DMS153 treated with DMSO at 0.1 percent for 48 hours (cell line): ENCODE data around the gene ZNF729.
"Not testable (repeated sequence)": the region's sequence is repeated elsewhere in the genome, so short reads cannot be mapped to it uniquely, and the experiment has no call there.

Experiments used
- DNase-seq: peaks from one replicate; lab custom pipeline; 2025; ENCODE audit not compliant: unreplicated experiment; lab: John Stamatoyannopoulos, UW

Gene ZNF729

DNA sequence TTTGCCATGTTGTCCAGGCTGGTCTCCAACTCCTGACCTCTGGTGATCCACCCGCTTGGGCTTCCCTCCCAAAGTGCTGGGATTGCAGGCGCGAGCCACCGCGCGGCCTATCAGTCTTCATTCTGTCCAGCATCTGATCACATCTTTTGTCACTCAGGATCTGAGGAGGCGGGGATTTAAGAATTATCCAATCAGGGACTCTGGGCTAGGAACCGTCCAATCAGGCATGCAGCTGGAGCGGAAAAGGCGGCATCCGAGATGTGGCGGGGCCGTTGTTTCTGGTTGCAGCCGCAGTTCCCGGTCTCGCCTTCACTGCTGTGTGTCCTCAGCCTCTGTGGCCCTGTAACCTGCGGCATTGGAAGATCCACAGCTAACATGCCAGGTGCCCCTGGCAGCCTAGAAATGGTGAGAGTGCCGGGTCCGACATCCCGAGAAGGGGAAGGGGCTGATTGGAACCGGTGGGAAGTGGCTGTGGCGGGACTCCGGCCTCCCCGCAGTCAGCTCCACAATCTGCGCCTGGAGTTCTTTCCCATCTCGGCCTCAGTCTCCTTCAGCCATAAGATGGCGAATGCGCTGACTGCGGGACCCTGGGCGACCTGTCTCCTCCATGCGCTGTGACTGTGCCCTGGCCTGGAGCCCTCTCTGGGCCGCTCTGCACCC lies at the start of gene ZNF729:
Gene ZNF729 (plus strand): TSS at position 291 of the 660 bp plus-strand sequence. CDS start 85 bp downstream, at position 376.
- no peak for DNase-seq

DNA sequence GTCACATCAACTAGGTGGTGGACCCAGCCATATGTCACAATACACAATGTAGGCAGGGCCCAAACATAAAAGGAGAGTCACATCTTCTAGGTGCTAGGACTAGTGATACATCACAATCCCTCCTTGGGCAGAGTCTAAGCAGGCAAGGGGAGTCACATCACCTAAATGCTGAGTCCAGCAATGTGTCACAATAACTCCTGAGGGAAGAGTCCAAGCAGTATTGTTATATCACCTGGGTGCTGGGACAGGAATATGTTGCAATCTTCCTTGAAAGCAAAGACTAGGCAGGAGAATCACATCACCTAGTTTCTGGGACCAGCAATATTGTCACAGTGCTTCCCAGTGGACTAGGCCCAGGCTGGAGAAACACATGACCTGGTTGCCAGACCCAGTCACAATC lies 29.4 kb upstream of the ZNF729 start:
- DNase-seq, result no peak

DNA sequence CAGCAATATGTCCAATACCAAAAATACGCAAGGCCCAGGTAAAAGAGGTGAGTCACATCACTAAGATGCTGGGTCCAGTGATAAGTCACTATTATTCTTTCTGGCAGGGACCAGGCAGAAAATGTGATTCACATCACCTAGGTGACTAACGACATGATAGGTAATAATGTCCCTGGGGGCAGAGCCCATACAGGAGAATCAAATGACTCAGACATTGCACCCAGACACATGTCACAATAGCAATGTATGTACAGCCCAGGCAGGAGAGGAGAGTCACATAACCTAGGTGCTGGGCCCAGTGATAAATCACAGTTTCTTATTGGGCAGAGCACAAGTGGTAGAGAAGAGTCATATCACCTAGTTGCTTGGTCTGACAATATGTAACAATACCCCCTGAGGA lies 28.9 kb upstream of the ZNF729 start:
- DNase-seq, result no peak

GRCh38 chr19:22257916-22258315 lies 28.3 kb upstream of the ZNF729 start:
- DNase-seq, result no peak

DNA sequence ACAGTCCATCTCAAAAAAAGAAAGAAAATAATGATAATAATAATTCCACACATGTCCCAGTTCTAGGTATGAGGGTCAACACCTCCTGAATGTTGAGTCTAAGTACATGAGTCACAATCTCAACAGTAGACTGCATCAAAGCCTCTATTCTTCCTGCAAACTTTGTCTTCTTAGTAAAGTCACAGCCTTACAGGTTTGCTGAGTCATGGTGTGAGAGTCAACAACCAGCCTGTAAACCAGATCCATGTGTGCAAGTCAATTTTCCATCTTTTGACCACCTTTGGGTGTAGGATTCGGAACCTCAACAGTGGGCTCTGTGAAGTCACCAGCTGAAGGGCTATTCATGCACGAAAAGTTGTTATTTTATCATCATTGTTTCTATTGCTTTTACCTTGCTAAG lies 25.7 kb upstream of the ZNF729 start:
- DNase-seq, result no peak

DNA sequence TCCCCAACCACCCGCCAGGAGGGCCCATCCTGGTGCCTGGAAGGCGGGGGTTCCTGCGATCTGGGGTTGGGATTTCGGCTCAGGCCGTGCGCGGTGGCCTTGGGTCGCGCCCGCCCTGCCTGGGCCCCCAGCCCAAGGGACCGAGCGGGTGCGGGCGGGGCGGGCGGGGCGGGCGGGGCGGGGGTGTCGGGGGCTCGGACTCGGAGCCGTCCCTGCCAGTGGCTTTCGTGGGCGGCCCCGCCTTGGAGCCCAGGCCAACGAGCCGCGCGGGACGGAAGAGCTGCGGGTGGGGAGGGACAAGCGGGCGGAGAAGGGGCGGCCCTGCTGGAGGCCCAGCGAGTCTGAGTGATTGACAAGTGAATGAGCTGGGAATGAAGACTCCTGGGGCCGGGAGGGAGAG lies 24.6 kb upstream of the ZNF729 start:
- DNase-seq, result no peak

- no peak for DNase-seq
Observed at GRCh38 chr19:22263121-22263520, 23.1 kb upstream of the ZNF729 start.

DNA sequence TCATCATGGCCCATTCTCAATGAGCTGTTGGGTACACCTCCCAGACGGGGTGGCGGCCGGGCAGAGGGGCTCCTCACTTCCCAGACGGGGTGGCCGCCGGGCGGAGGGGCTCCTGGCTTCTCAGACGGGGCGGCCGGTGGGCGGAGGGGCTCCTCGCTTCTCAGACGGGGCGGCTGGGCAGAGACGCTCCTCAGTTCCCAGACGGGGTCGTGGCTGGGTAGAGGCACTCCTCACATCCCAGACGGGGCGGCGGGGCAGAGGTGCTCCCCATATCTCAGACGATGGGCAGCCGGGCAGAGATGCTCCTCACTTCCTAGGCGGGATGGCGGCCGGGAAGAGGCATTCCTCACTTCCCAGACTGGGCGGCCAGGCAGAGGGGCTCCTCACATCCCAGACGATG lies 35.3 kb downstream of the ZNF729 start:
- DNase-seq, result not testable (repeated sequence)

DNA sequence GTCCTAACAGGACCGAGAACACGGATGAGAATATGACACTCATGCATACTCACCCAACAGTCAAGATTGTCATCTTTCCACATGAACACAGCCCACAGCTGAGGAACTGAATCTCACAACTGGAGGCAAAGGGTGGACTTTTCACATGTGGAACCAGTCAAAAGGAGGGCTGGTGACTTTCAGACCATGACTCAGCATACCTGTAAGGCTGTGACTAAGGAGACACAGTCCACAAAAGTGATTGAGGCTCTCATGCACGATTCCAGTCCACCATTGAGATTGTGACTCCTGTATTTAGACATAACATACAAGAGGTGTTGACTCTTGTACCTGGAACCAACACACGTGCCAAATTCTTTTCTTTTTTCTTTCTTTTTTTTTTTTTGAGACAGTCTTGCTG lies 40.0 kb downstream of the ZNF729 start:
- DNase-seq, result no peak

GRCh38 chr19:22327321-22327720 lies 41.1 kb downstream of the ZNF729 start:
- DNase-seq, result no peak

DNA sequence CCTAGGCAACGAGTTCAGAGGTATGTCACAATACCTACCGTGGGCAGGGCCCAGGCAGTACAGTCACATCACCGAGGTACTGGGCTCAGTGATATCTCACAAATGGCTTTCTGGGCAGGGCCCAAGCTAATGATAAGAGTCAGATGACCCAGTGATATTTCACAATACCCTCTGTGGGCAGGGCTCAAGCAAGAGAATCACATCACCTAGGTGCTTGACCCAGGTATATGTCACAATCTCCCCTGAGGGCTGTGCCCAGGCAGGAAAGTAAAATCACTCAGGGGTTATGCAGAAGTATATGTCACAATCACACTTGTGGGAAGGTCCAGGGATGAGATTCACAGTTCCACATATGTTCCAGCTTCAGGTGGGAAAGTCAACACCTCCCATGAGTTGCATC lies 45.3 kb downstream of the ZNF729 start:
- no peak for DNase-seq

GRCh38 chr19:22332924-22333323 lies 46.7 kb downstream of the ZNF729 start:
- DNase-seq, result no peak

DNA sequence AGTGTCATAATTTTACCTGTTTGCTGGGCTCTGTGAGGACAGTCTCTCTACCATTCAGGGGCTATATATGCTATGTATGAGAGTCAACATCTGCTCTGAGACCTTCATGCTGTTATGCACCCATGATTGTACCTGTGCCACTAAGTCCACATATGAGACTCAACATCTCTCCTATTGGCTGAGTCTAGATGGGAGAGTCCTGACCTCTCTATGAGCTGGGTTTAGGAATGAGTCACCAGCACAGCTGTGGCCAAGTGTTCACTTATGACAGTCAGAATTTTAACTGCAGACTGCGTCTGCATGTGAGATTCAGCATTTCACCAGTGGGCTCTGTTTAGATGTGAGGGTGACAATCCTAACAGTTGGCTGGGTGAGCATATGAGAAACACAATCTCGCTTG lies 49.5 kb downstream of the ZNF729 start:
- DNase-seq, result no peak

GRCh38 chr19:22354665-22355064 lies 68.4 kb downstream of the ZNF729 start:
- no peak for DNase-seq
